ENCODE results near the gene ZNF236. TPM values are rescaled to one million over a fixed set of nuclear protein-coding genes. Genes with fewer than 3 reads are reported as not detected.
A peak's percentile ranks its signal among the peaks of the same experiment; 100 is the strongest.

The ZNF236 gene
- total and polyA plus RNA-seq, 2 of the 8 experiments (the other 6 are each of a cell fraction or from before 2014, with no cell fraction given): 6.7 to 14.5 TPM

DNA sequence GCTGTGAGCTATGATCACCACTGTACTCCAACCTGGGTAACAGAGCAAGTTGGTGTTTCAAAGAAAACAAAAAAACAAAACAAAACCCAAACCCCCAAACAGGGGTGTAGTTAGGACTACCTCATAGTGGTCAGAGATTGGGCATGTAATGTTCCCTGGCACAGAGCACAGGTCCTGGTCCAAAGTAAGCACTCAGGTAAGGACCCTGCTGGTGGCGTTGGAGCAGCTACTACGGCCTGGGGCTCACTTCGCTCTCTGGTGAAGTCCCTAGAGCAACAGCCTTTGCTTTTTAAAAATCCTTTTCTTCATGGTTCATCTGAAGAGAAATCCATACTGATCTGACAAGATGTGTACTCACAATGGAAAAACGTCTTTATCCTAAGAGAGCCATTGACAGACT, 130.4 kb downstream of the ZNF236 start:
- Histone ChIP-seq H3K36me3 (ENCODE audit: control insufficient read depth in 2 of 4, insufficient read depth in 4 of 4, low read length in 3 of 4) (peaks cover 0 to 9% (median 2%) of the 10 kb centered on the region in 4 experiments; a peak in 5 of 8 replicates), H3K79me2 (ENCODE audit: control insufficient read depth in 1 of 2, insufficient read depth in 2 of 2, low read length in 2 of 2) (no peaks in the 10 kb centered on the region), H4K91ac (replicated peaks; ENCODE audit: insufficient read length, low read length) (no peak overlapping the region), H3K4me2 (ENCODE audit: insufficient read depth in 1 of 2, low read depth in 2 of 2, low read length in 2 of 2) (no peak overlapping the region), H2BK15ac (ENCODE audit: low read length) (no peak overlapping the region), H3K9ac (replicated peaks in 1 of 4; ENCODE audit: extremely low read depth in 1 of 4, low read depth in 3 of 4, low read length in 3 of 4) (no peak overlapping the region), H3K14ac (ENCODE audit: insufficient read length) (no peak overlapping the region), H3K27ac (ENCODE audit: low read depth, low read length) (no peak overlapping the region), H4K5ac (ENCODE audit: insufficient read length, low read depth, low read length) (no peak overlapping the region), H3K4me3 (ENCODE audit: extremely low read depth in 1 of 4, insufficient read depth in 2 of 4, low read depth in 3 of 4, low read length in 4 of 4) (no peak overlapping the region), H2BK12ac (ENCODE audit: low read depth, low read length) (no peak overlapping the region), H2BK20ac (ENCODE audit: low read length) (no peak overlapping the region), H2BK5ac (ENCODE audit: low read depth, low read length) (no peak overlapping the region), H4K20me1 (replicated peaks in 1 of 2; ENCODE audit: control insufficient read depth in 1 of 2, insufficient read depth in 2 of 2, low read length in 2 of 2) (peaks cover 0 to 4% of the 10 kb centered on the region in 2 experiments), H3K23me2 (ENCODE audit: low read depth, low read length) (no peaks in the 10 kb centered on the region), H3K4me1 (replicated peaks in 1 of 4; ENCODE audit: control insufficient read depth in 3 of 4, insufficient read depth in 4 of 4, low read length in 3 of 4) (0 out of 7 replicates have a peak, but pooled peaks cover 0 to 2% (median 0%) of the 10 kb centered on the region in 4 experiments), H4K8ac (ENCODE audit: extremely low read depth, insufficient read depth, low read length) (peak overlapping the region; percentile 72; the same call in 1 of the 2 replicates), H2AK5ac (ENCODE audit: low read depth, low read length) (no peak overlapping the region), H3K79me1 (ENCODE audit: low read depth, low read length) (no peaks in the 10 kb centered on the region), H3K9me3 (ENCODE audit: insufficient read depth in 2 of 2, low read depth in 1 of 2, low read length in 1 of 2) (no peaks in the 10 kb centered on the region), H3K18ac (ENCODE audit: extremely low read depth, low read length) (no peak overlapping the region), H3K56ac (replicated peaks; ENCODE audit: insufficient read length, low read depth, low read length) (no peak overlapping the region), H3K4ac (replicated peaks; ENCODE audit: insufficient read length, low read depth, low read length) (no peak overlapping the region), H3K23ac (ENCODE audit: insufficient read length) (no peak overlapping the region), H3K27me3 (replicated peaks in 1 of 4; ENCODE audit: control insufficient read depth in 3 of 4, extremely low read depth in 1 of 4, insufficient read depth in 3 of 4, low read length in 3 of 4) (no peaks in the 10 kb centered on the region), H2AFZ (ENCODE audit: low read length) (no peak overlapping the region), H2BK120ac (replicated peaks; ENCODE audit: low read depth, low read length) (no peak overlapping the region)
- ChIA-PET POLR2A (ENCODE audit: partially characterized antibody) (interaction anchor here (1.7 kb wide), 1 partner anchor 12 kb away, joined by 3 read pairs; no protein-coding TSS in a partner anchor), CTCF (ENCODE audit: partially characterized antibody) (interaction anchor here (0.9 to 3.3 kb wide), 5 partner anchors 9 to 109 kb away, joined by 3 to 24 read pairs (median 4); no protein-coding TSS in a partner anchor)
- 85% methylated on average over 4 of the region's 4 CpGs; no CpG with 5 or more reads in 1 of the 2 experiments for WGBS, 2 experiments (ENCODE audit: extremely low coverage in 1 of 2, insufficient coverage in 1 of 2, insufficient read length in 1 of 2, insufficient replicate concordance in 2 of 2, low coverage in 1 of 2, low lambda C conversion rate in 2 of 2, missing lambda C conversion rate in 1 of 2)
- DNase-seq (ENCODE audit: low read depth in 1 of 2, low spot score in 2 of 2) (no peak), FAIRE-seq (no peak)
- TF ChIP-seq RXRA (IDR thresholded peaks at IDR 0.05; ENCODE audit: insufficient read depth, low read depth, low read length): no peak
- TF ChIP-seq NRF1 (IDR thresholded peaks at IDR 0.05; ENCODE audit: low read depth, low read length): no peak
- no peak for TF ChIP-seq SP4 (IDR thresholded peaks at IDR 0.05; ENCODE audit: low read length)
- TF ChIP-seq CBX8 (IDR thresholded peaks at IDR 0.05; ENCODE audit: borderline replicate concordance, low read depth, low read length): no peak
- TF ChIP-seq HDAC6 (IDR thresholded peaks at IDR 0.05; ENCODE audit: low read depth, low read length): no peak
- TF ChIP-seq CHD1 (IDR thresholded peaks at IDR 0.05; ENCODE audit: low read depth, low read length): no peak
- no peak for TF ChIP-seq SUZ12 (IDR thresholded peaks at IDR 0.05; ENCODE audit: low read length)
- no peak for TF ChIP-seq HDAC2 (IDR thresholded peaks at IDR 0.05; ENCODE audit: borderline replicate concordance in 1 of 2, low read depth in 2 of 2, low read length in 2 of 2)
- no peak for TF ChIP-seq POLR2AphosphoS5 (IDR thresholded peaks at IDR 0.05; ENCODE audit: low read depth, low read length)

Data from H1 (cell line).